Adrenal gland (tissue), 12 donors: ENCODE results near the gene SECISBP2. TPM values are rescaled to one million over a fixed set of nuclear protein-coding genes. Genes with fewer than 3 reads are reported as not detected.

Experiments
- DNase-seq, 7 donors: peaks; one replicate each; pipeline ENCODE4 v3.0.0-alpha.2; 2019 to 2020
- H3K27ac ChIP-seq, 5 donors: fragments of 200-600 bp; sonication (generic) in 4 of 5; 1 replicate in 3 of 5; 2 replicates in 2 of 5; pipeline versions ENCODE4 v1.5.1 to v1.8.0; 2016 to 2020; ENCODE audit warnings: mild to moderate bottlenecking in 1 of 5
- H3K27me3 ChIP-seq: fragments of 200-600 bp; 2 replicates; pipeline ENCODE4 v1.8.0; 2021
- H3K36me3 ChIP-seq, 2 donors: fragments of 200-600 bp; replicated peaks in 1 of 2; 1 replicate in 1 of 2; 2 replicates in 1 of 2; pipeline versions ENCODE4 v1.5.1 to v1.8.0; 2018 to 2022
- H3K4me1 ChIP-seq, 2 donors: fragments of 200-600 bp; replicated peaks in 1 of 2; 1 replicate in 1 of 2; 2 replicates in 1 of 2; pipeline versions ENCODE4 v1.5.1 to v1.8.0; 2018 to 2021
- H3K4me3 ChIP-seq, 4 donors: fragments of 200-600 bp; sonication (generic) in 3 of 4; one replicate each; pipeline ENCODE4 v1.5.1; 2016 to 2018
- H3K9me3 ChIP-seq, 3 donors: fragments of 200-600 bp; sonication (generic) in 1 of 3; replicated peaks in 1 of 3; 1 replicate in 2 of 3; 2 replicates in 1 of 3; pipeline versions ENCODE4 v1.5.1 to v1.8.0; 2016 to 2021
- POLR2A ChIP-seq, 2 donors: fragments of 450-650 bp; IDR thresholded peaks; one replicate each; pipeline ENCODE4 v1.6.1; 2017; ENCODE audit warnings: antibody characterized with exemption in 2 of 2, mild to moderate bottlenecking in 2 of 2, moderate library complexity in 1 of 2
- WGBS, 4 donors: extraction: QIAGEN DNeasy Blood & Tissue Kit in 2 of 4; methylation state at CpG; one replicate each; pipeline versions ENCODE4 v1.1.5 to v1.1.7; 2013 to 2017; 5-methylcytosine and 5-hydroxymethylcytosine counted together
- intact Hi-C, 2 donors: fragments of 100-400 bp; cut with DNase I; formaldehyde crosslinking; loops; one replicate each; pipeline versions ENCODE4 v1.14.1 to v1.15.0; 2022 to 2023
- polyA plus RNA-seq, 3 donors: library from polyadenylated mRNA; stranded (reverse); fragments of 200-250 nt in 2 of 3; fragments of 350-450 nt in 1 of 3; fragmentation: Illumina TruSeq in 1 of 3; extraction: RNeasy Lipid Tissue Mini Kit (QIAGEN cat#74804) in 1 of 3; gene quantifications; one replicate each; pipeline ENCODE4 v1.2.3, GENCODE V29; 2013 to 2014
- total RNA-seq, 9 donors: library from RNA; depleted of rRNA in 4 of 9; stranded (reverse); fragments of >200 nt in 4 of 9; fragments of 120-200 nt in 1 of 9; fragmentation: NEBNext Ultra II Directional in 1 of 9; extraction: Animal tissue kit (Norgen Biotek cat#: 25700) in 1 of 9; gene quantifications; one replicate each; pipeline versions ENCODE4 v1.1.0 to v1.2.4, GENCODE V29; 2013 to 2023
- TF ChIP-seq, protein P1 (sequence below), 6 experiments: fragments of 450-650 bp in 4 of 6; fragments of 200-600 bp in 2 of 6; sonication (generic) in 1 of 6; IDR thresholded peaks; 1 replicate in 5 of 6; 2 replicates in 1 of 6; pipeline versions ENCODE4 v1.5.1 to v1.8.0; 2016 to 2021; ENCODE audit warnings: antibody characterized with exemption in 6 of 6, mild to moderate bottlenecking in 2 of 6, moderate library complexity in 1 of 6
- donor health status: healthy with polysubstance abuse.
- donor health status: Bipolar disorder and iron deficiency.
- donor health status: DM: yes; HTN: yes; CAD: no.
- donor health status: DM: no; HTN: no; CAD: no.
- donor health status: DM: no; HTN: no; CAD: no.
- donor health status: DM: yes; HTN: yes; CAD: no.

The SECISBP2 gene
- total and polyA plus RNA-seq, 12 donors, result 31.7 to 76.1 (median 46.8) TPM

DNA sequence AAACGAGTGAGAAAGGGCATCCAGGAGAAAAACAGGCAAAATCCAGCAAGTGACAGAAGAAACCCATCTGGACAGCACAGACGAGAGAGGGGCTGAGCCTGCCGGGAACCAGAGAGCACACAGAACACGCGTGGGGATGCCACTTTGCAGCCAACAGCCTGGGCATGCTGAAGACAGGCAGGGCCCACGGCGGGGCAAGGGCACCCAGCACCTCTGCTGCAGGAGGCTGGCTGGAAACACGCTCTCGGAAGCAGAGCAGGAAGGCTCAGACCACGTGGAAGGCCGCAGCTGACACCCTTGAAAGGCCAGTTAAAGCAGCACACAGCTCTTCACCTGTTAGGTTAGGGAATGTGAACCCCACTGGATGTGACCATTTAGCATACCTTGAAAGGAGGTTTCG, 76.1 kb downstream of the SECISBP2 start:
- Histone ChIP-seq H3K27me3 (no peaks in the 10 kb centered on the region), H3K36me3 (peaks cover 0 to 40% of the 10 kb centered on the region in 2 donors), H3K4me1 (peaks cover 0 to 13% of the 10 kb centered on the region in 2 donors), H3K9me3 (no peaks in the 10 kb centered on the region), H3K27ac (no peak overlapping the region), H3K4me3 (no peak overlapping the region)
- no peak for DNase-seq
- WGBS, 4 donors, result 87 to 94% (median 91%) methylated on average over 11 to 12 of the region's 12 CpGs
- no peak for TF ChIP-seq POLR2A (IDR thresholded peaks at IDR 0.05)
- TF ChIP-seq, protein P1, sequence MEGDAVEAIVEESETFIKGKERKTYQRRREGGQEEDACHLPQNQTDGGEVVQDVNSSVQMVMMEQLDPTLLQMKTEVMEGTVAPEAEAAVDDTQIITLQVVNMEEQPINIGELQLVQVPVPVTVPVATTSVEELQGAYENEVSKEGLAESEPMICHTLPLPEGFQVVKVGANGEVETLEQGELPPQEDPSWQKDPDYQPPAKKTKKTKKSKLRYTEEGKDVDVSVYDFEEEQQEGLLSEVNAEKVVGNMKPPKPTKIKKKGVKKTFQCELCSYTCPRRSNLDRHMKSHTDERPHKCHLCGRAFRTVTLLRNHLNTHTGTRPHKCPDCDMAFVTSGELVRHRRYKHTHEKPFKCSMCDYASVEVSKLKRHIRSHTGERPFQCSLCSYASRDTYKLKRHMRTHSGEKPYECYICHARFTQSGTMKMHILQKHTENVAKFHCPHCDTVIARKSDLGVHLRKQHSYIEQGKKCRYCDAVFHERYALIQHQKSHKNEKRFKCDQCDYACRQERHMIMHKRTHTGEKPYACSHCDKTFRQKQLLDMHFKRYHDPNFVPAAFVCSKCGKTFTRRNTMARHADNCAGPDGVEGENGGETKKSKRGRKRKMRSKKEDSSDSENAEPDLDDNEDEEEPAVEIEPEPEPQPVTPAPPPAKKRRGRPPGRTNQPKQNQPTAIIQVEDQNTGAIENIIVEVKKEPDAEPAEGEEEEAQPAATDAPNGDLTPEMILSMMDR (IDR thresholded peaks at IDR 0.05), result no peak
- intact Hi-C loops, result no loop called here

DNA sequence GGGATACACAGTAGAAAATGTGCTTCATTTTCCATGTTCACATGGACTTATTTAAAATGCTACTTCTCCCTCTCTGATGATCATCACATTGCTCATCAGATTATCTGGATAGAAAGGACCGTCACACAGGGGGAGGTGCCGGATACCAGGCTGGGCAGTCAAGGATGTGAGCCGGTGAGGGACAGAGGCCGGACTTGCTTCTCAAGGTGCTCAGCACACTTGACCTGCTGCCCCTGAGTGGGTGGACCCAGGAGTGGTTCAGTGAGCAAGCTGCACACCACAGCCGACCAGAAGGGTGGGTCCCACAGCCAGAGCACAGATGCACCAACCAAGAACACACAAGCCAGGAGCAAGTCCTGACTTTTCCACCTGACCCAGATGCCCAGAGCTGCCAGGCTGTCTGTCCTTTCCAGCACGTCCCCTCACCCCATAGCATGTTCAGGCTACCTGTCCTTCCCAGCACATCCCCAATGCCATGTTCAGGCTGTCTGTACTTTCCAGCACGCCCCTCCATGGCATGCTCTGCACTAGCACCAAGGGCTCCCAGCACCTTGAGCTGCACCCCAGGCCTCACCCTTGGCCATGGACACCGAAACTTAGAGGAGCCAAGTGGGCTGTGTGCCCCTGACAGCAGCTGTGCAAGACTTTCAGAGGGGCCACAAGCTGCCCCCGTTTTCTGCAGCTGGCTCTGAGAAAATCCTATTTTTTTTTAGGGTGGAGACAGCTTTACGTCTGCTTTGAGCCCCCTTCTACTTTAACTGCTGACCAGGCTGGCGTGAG, 77.8 kb downstream of the SECISBP2 start:
- H3K27ac ChIP-seq, result no peak overlapping the region
- 74 to 83% (median 75%) methylated on average over 10 to 11 of the region's 11 CpGs for WGBS, 4 donors
- DNase-seq, result peak in 1 of 7 donors; percentile 54
- H3K9me3 ChIP-seq, result no peaks in the 10 kb centered on the region
- no peaks in the 10 kb centered on the region for H3K27me3 ChIP-seq
- TF ChIP-seq POLR2A (IDR thresholded peaks at IDR 0.05), result no peak
- TF ChIP-seq, protein P1 (IDR thresholded peaks at IDR 0.05), result no peak
- H3K36me3 ChIP-seq, result peaks cover 0 to 38% of the 10 kb centered on the region in 2 donors
- no peak overlapping the region for H3K4me3 ChIP-seq
- H3K4me1 ChIP-seq, result no peaks in the 10 kb centered on the region
- intact Hi-C loops, result no loop called here

DNA sequence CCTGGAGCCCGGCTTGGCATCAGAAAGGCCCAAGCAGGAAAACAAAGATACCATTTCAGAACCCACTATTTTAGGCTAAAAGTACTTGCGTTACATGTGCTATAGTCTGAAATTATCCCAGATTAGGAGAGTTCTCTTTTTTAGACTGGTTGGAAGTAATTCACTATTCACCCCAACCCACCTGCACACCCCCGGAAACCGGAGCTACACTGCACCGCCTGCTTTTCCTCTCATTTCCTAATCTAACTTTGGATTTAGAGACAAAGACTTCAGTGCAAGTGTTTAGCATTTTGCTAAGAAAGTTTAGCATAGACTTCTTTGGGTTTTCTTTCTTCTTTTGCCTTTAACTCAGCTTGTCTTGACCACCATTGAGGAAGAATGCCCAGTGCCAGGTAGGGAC, 79.2 kb downstream of the SECISBP2 start:
- intact Hi-C loops, result no loop called here
- Histone ChIP-seq H3K9me3 (no peaks in the 10 kb centered on the region), H3K4me3 (no peak overlapping the region), H3K4me1 (no peaks in the 10 kb centered on the region), H3K27me3 (no peaks in the 10 kb centered on the region), H3K27ac (no peak overlapping the region), H3K36me3 (peaks cover 0 to 39% of the 10 kb centered on the region in 2 donors)
- no peak for DNase-seq
- whole genome bisulfite sequencing, 4 donors, result 84 to 98% (median 94%) methylated on average over 5 of the region's 5 CpGs
- no peak for TF ChIP-seq POLR2A (IDR thresholded peaks at IDR 0.05)
- TF ChIP-seq, protein P1 (IDR thresholded peaks at IDR 0.05), result no peak

DNA sequence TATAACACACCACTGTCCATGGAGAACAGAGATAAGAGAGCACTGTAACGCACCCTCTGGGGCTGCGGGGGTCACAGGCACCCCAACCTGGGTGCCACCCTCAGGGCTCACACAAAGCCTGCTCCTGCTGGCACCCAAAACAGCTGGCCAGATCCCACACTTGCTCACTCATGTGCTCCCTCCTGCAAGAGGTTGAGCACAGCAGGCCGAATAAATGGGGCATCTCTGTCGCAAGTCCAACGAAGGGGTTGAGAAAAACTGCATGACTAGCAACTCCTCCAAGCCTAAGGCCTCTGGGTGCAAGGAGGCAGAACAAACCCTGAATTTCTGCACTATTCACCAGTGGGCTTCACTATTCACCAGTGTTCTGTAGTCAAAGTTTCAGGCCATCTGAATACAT, 80.3 kb downstream of the SECISBP2 start:
- Histone ChIP-seq H3K4me3 (no peak overlapping the region), H3K27ac (no peak overlapping the region), H3K9me3 (no peaks in the 10 kb centered on the region), H3K36me3 (peaks cover 0 to 34% of the 10 kb centered on the region in 2 donors), H3K4me1 (no peaks in the 10 kb centered on the region), H3K27me3 (no peaks in the 10 kb centered on the region)
- WGBS, 4 donors, result 76 to 95% (median 84%) methylated on average over 4 to 5 of the region's 5 CpGs
- TF ChIP-seq POLR2A (IDR thresholded peaks at IDR 0.05), result no peak
- TF ChIP-seq, protein P1 (IDR thresholded peaks at IDR 0.05), result no peak
- no peak for DNase-seq
- intact Hi-C loops, result no loop called here
